Ishikawa (cell line): ENCODE results near the gene GADD45B.

Experiments used
- RAD21 ChIP-seq: IDR thresholded peaks from 2 replicates; pipeline ENCODE4 v1.6.1; 2012; ENCODE audit warnings: low read depth
- TF ChIP-seq, protein P1 (sequence below): IDR thresholded peaks from 2 replicates; pipeline ENCODE4 v1.6.1; 2012

DNA sequence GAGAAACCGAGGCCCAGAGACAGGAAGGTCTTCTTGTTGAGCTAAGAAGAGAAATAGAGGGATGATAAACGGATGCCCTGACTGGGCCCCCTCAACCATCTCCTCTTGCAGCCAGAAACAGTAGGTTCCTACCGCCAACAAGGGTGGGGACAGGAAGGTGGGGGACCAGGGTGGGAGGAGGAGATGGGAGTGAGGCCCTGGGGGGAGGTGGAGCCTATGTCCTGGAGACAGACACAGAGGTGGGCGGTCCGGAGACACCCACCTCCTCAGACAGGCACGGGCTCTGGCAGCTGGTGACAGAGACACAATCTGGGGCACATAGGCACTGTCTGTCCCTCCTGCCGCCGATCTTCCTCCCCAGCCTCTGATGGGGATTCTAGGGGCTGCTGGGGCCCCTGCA, 16.9 kb downstream of the GADD45B start:
- no peak for TF ChIP-seq RAD21
- TF ChIP-seq, protein P1, sequence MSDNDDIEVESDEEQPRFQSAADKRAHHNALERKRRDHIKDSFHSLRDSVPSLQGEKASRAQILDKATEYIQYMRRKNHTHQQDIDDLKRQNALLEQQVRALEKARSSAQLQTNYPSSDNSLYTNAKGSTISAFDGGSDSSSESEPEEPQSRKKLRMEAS, result no peak
